ENCODE results near the gene MAPKAP1.

Gene MAPKAP1

DNA sequence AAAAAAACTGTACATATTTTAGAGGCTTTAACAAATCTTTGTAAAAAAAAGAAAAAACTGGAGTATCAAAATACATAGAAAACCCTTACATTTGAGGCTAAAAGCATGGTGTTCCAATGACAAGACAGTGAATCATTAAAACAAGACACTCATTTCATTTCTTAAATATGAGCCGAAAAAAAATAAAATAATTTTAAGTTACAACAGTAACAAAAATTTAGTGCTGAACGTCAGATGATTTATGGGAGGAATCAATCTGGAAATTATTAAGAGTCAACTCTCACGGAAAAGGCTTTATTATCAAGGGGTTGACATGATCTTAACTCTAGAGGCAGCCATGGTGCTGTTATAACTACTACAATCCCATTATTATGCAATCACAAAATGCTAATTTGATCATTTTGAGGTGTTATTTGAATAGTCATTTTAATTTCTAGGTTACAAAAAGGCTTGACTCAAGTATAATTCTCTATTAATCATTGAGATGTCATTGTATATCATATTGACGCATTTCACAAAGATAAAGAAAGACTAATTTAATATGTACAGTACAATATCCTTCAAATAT lies 51.9 kb downstream of the MAPKAP1 start:
- TF ChIP-seq FOXP2 (optimal IDR thresholded peaks at IDR 0.05; ENCODE audit: borderline replicate concordance, extremely low read depth, extremely low read length, insufficient read depth) (no peak), SIN3A (IDR thresholded peaks at IDR 0.05; ENCODE audit: borderline replicate concordance, insufficient read depth, low read length) (no peak), TAF1 (IDR thresholded peaks at IDR 0.05; ENCODE audit: borderline replicate concordance, insufficient read depth, low read length) (no peak), POLR2AphosphoS5 (IDR thresholded peaks at IDR 0.05; ENCODE audit: low read depth, low read length) (no peak)
- TF ChIP-seq, protein P1, sequence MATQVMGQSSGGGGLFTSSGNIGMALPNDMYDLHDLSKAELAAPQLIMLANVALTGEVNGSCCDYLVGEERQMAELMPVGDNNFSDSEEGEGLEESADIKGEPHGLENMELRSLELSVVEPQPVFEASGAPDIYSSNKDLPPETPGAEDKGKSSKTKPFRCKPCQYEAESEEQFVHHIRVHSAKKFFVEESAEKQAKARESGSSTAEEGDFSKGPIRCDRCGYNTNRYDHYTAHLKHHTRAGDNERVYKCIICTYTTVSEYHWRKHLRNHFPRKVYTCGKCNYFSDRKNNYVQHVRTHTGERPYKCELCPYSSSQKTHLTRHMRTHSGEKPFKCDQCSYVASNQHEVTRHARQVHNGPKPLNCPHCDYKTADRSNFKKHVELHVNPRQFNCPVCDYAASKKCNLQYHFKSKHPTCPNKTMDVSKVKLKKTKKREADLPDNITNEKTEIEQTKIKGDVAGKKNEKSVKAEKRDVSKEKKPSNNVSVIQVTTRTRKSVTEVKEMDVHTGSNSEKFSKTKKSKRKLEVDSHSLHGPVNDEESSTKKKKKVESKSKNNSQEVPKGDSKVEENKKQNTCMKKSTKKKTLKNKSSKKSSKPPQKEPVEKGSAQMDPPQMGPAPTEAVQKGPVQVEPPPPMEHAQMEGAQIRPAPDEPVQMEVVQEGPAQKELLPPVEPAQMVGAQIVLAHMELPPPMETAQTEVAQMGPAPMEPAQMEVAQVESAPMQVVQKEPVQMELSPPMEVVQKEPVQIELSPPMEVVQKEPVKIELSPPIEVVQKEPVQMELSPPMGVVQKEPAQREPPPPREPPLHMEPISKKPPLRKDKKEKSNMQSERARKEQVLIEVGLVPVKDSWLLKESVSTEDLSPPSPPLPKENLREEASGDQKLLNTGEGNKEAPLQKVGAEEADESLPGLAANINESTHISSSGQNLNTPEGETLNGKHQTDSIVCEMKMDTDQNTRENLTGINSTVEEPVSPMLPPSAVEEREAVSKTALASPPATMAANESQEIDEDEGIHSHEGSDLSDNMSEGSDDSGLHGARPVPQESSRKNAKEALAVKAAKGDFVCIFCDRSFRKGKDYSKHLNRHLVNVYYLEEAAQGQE (IDR thresholded peaks at IDR 0.05; ENCODE audit: insufficient read depth in 1 of 2, low read depth in 2 of 2, low read length in 2 of 2): no peak

DNA sequence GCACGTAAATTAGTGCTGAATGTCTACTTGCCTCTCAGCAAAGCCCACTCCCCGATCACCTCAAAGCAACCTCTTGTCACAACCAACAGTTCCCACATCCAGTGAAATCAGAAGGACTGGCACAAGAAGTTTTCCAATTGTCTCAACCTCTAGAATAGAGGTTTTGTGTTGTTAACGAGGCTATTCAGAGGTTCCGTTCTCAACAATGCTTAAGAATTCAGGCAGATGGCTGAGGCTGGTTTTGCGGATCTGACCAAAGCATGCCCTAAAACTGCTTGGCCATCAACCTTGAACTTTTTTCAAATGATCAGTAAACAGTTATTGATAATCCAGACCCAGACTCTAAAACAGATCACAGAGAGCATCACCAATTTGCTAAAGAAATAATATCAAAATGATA lies 52.9 kb downstream of the MAPKAP1 start:
- TF ChIP-seq TAF1 (IDR thresholded peaks at IDR 0.05; ENCODE audit: borderline replicate concordance, insufficient read depth, low read length) (no peak), SIN3A (IDR thresholded peaks at IDR 0.05; ENCODE audit: borderline replicate concordance, insufficient read depth, low read length) (no peak), FOXP2 (optimal IDR thresholded peaks at IDR 0.05; ENCODE audit: borderline replicate concordance, extremely low read depth, extremely low read length, insufficient read depth) (no peak), POLR2AphosphoS5 (IDR thresholded peaks at IDR 0.05; ENCODE audit: low read depth, low read length) (no peak)
- TF ChIP-seq, protein P1 (IDR thresholded peaks at IDR 0.05; ENCODE audit: insufficient read depth in 1 of 2, low read depth in 2 of 2, low read length in 2 of 2): no peak

DNA sequence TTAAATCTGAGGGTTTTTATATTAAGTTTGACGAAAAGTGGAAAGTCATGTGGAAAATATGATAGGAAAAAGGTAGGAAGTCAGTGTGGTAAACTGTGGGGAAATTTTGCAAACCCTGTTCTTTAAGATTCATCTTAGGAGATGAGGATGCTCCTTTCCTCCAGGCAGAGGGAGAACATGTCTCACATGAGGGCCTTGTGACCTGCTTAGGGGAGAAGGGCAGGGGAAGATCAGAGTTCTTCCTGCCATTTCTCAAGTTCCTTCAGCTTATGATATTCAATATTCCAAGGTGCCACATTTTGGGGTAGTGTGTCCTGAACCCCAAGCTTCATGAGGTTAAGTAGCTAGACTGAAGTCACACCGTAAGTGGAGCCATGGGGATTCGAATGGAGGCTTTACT lies 53.7 kb downstream of the MAPKAP1 start:
- no peak for TF ChIP-seq SIN3A (IDR thresholded peaks at IDR 0.05; ENCODE audit: borderline replicate concordance, insufficient read depth, low read length)
- no peak for TF ChIP-seq FOXP2 (optimal IDR thresholded peaks at IDR 0.05; ENCODE audit: borderline replicate concordance, extremely low read depth, extremely low read length, insufficient read depth)
- TF ChIP-seq, protein P1 (IDR thresholded peaks at IDR 0.05; ENCODE audit: insufficient read depth in 1 of 2, low read depth in 2 of 2, low read length in 2 of 2): no peak
- no peak for TF ChIP-seq POLR2AphosphoS5 (IDR thresholded peaks at IDR 0.05; ENCODE audit: low read depth, low read length)
- no peak for TF ChIP-seq TAF1 (IDR thresholded peaks at IDR 0.05; ENCODE audit: borderline replicate concordance, insufficient read depth, low read length)

DNA sequence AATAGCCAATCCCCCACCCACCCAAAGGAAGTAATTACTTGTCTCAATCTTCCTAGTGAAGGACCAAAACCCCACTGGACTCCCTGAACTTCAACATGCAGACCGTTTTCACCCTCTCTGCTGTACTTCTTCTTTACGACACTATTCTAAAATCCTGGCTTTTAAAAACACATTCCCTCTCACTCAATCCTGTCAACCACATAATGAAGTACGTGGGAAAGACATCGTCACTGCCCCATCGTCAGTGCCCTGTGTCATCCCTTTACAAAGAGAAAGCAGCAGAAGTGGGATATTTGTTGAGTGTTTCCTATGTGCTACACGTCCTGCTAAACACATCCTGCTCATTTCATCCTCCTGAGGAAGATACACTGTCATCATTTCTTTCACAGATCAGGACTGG lies 54.2 kb downstream of the MAPKAP1 start:
- no peak for TF ChIP-seq POLR2AphosphoS5 (IDR thresholded peaks at IDR 0.05; ENCODE audit: low read depth, low read length)
- no peak for TF ChIP-seq TAF1 (IDR thresholded peaks at IDR 0.05; ENCODE audit: borderline replicate concordance, insufficient read depth, low read length)
- TF ChIP-seq FOXP2 (optimal IDR thresholded peaks at IDR 0.05; ENCODE audit: borderline replicate concordance, extremely low read depth, extremely low read length, insufficient read depth): no peak
- no peak for TF ChIP-seq SIN3A (IDR thresholded peaks at IDR 0.05; ENCODE audit: borderline replicate concordance, insufficient read depth, low read length)
- TF ChIP-seq, protein P1 (IDR thresholded peaks at IDR 0.05; ENCODE audit: insufficient read depth in 1 of 2, low read depth in 2 of 2, low read length in 2 of 2): no peak

DNA sequence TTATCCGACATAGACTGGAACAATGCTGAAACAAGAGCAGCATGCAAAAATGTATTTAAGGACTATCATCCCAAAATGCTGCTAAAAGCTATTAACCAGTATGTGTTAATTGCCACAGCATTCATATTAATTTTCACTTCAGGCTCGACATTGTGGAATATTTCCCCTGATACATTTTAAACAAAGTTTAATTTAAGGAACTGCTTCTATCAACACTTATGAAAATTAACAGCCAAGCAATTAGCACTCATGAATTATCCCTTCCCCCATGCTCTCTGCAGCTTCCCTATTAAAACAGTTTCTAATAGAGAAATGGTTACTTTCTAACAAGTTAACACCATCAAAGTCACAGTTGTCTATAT lies 54.8 kb downstream of the MAPKAP1 start:
- no peak for TF ChIP-seq FOXP2 (optimal IDR thresholded peaks at IDR 0.05; ENCODE audit: borderline replicate concordance, extremely low read depth, extremely low read length, insufficient read depth)
- TF ChIP-seq POLR2AphosphoS5 (IDR thresholded peaks at IDR 0.05; ENCODE audit: low read depth, low read length): no peak
- TF ChIP-seq, protein P1 (IDR thresholded peaks at IDR 0.05; ENCODE audit: insufficient read depth in 1 of 2, low read depth in 2 of 2, low read length in 2 of 2): no peak
- no peak for TF ChIP-seq SIN3A (IDR thresholded peaks at IDR 0.05; ENCODE audit: borderline replicate concordance, insufficient read depth, low read length)
- TF ChIP-seq TAF1 (IDR thresholded peaks at IDR 0.05; ENCODE audit: borderline replicate concordance, insufficient read depth, low read length): no peak
